ENCODE data around the gene GPRC5B.
A peak's percentile ranks its signal among the peaks of the same experiment; 100 is the strongest.

The GPRC5B gene

GRCh38 chr16:19896951-19897350 lies 12.3 kb upstream of the GPRC5B start:
- DNase-seq = no peak

- DNase-seq = no peak
These were observed 9.9 kb upstream of the GPRC5B start for GRCh38 chr16:19894586-19894985.

- DNase-seq = no peak
These were observed 8.3 kb upstream of the GPRC5B start for GRCh38 chr16:19892902-19893301.

GRCh38 chr16:19890901-19891300 lies 6.3 kb upstream of the GPRC5B start:
- no peak for DNase-seq

GRCh38 chr16:19888834-19889233 lies 4.2 kb upstream of the GPRC5B start:
- DNase-seq = no peak

- peak; percentile 70 for DNase-seq
These were observed 1.7 kb upstream of the GPRC5B start for GRCh38 chr16:19886073-19886941.

- no peak for DNase-seq
These were observed 914 bp upstream of the GPRC5B start for GRCh38 chr16:19885451-19886072.

GRCh38 chr16:19883966-19884485 lies 622 bp downstream of the GPRC5B start:
- no peak for DNase-seq

GRCh38 chr16:19883296-19883965 lies 1.2 kb downstream of the GPRC5B start:
- DNase-seq = no peak

- no peak for DNase-seq
These were observed 2.0 kb downstream of the GPRC5B start for GRCh38 chr16:19882646-19883045.

- DNase-seq = no peak
These were observed 2.5 kb downstream of the GPRC5B start for GRCh38 chr16:19882186-19882585.

- DNase-seq = no peak
These were observed 2.9 kb downstream of the GPRC5B start for GRCh38 chr16:19881783-19882182.

- DNase-seq = no peak
These were observed 3.6 kb downstream of the GPRC5B start for GRCh38 chr16:19881028-19881427.

GRCh38 chr16:19879241-19879792 lies 5.3 kb downstream of the GPRC5B start:
- peak; percentile 72 for DNase-seq

- DNase-seq = no peak
These were observed 5.9 kb downstream of the GPRC5B start for GRCh38 chr16:19878757-19879156.

- DNase-seq = no peak
These were observed 8.1 kb downstream of the GPRC5B start for GRCh38 chr16:19876501-19877059.

GRCh38 chr16:19875900-19876299 lies 8.7 kb downstream of the GPRC5B start:
- no peak for DNase-seq

- DNase-seq = peak; percentile 46
These were observed 9.6 kb downstream of the GPRC5B start for GRCh38 chr16:19874851-19875546.

- no peak for DNase-seq
These were observed 10.6 kb downstream of the GPRC5B start for GRCh38 chr16:19874026-19874425.

- no peak for DNase-seq
These were observed 11.7 kb downstream of the GPRC5B start for GRCh38 chr16:19872935-19873334.

GRCh38 chr16:19872179-19872863 lies 12.3 kb downstream of the GPRC5B start:
- no peak for DNase-seq

GRCh38 chr16:19871721-19872120 lies 12.9 kb downstream of the GPRC5B start:
- no peak for DNase-seq

Measured in NCI-H510A (cell line).